Measurements from ENCODE around the gene ING1. TPM values are rescaled to one million over a fixed set of nuclear protein-coding genes. Genes with fewer than 3 reads are reported as not detected.
"Not testable (repeated sequence)": the region's sequence is repeated elsewhere in the genome, so short reads cannot be mapped to it uniquely, and the experiment has no call there.

ING1 gene
- total and polyA plus RNA-seq, 10 donors = 10.5 to 32.4 (median 21.1) TPM

GRCh38 chr13:110666255-110666533 is 47.3 kb upstream of the ING1 start:
- WGBS, 5 donors = 52 to 68% (median 64%) methylated on average over 7 to 8 of the region's 8 CpGs
- TF ChIP-seq POLR2AphosphoS5 (IDR thresholded peaks at IDR 0.05) (no peak), POLR2A (IDR thresholded peaks at IDR 0.05) (no peak), CTCF (IDR thresholded peaks at IDR 0.05 in 8 of 11, conservative IDR thresholded peaks at IDR 0.05 in 3 of 11) (no peak)
- Histone ChIP-seq H3K9me3 (no peaks in the 10 kb centered on the region), H3K4me1 (peaks cover 6 to 64% (median 42%) of the 10 kb centered on the region in 6 donors), H3K27ac (peak overlapping the region in 7 of 8 donors; percentile 79 to 93 (median 85)), H3K4me3 (peak overlapping the region in 1 of 8 donors; percentile 54), H3K36me3 (peaks cover 0 to 100% (median 46%) of the 10 kb centered on the region in 6 donors), H3K27me3 (replicated peaks in 1 of 7) (no peaks in the 10 kb centered on the region)
- no peak for DNase-seq
- intact Hi-C loops (cut with DNase I; ENCODE audit: low total_unique reads) = no loop called here

GRCh38 chr13:110669036-110669435 is 44.5 kb upstream of the ING1 start:
- WGBS, 5 donors = 84 to 94% (median 89%) methylated on average over 9 of the region's 9 CpGs
- Histone ChIP-seq H3K36me3 (peaks cover 0 to 76% (median 24%) of the 10 kb centered on the region in 6 donors), H3K4me1 (peaks cover 6 to 36% (median 27%) of the 10 kb centered on the region in 6 donors), H3K4me3 (no peak overlapping the region), H3K27me3 (replicated peaks in 1 of 7) (no peaks in the 10 kb centered on the region), H3K9me3 (no peaks in the 10 kb centered on the region), H3K27ac (no peak overlapping the region)
- intact Hi-C loops (cut with DNase I; ENCODE audit: low total_unique reads) = no loop called here
- DNase-seq = no peak
- TF ChIP-seq CTCF (IDR thresholded peaks at IDR 0.05 in 8 of 11, conservative IDR thresholded peaks at IDR 0.05 in 3 of 11) (no peak), POLR2A (IDR thresholded peaks at IDR 0.05) (no peak), POLR2AphosphoS5 (IDR thresholded peaks at IDR 0.05) (no peak)

GRCh38 chr13:110669814-110670213 is 43.7 kb upstream of the ING1 start:
- 95 to 99% (median 97%) methylated on average over 10 to 11 of the region's 11 CpGs for WGBS, 5 donors
- H3K27me3 ChIP-seq (replicated peaks in 1 of 7); intact Hi-C loops (cut with DNase I; ENCODE audit: low total_unique reads); H3K4me3 ChIP-seq; H3K27ac ChIP-seq; H3K9me3 ChIP-seq: not testable (repeated sequence)
- peaks cover 0 to 68% (median 24%) of the 10 kb centered on the region in 6 donors for H3K36me3 ChIP-seq
- H3K4me1 ChIP-seq = peaks cover 6 to 29% (median 19%) of the 10 kb centered on the region in 6 donors
- peak; percentile 70 for DNase-seq

GRCh38 chr13:110676595-110677587 is 36.6 kb upstream of the ING1 start:
- WGBS, 5 donors = 69 to 77% (median 71%) methylated on average over 15 to 27 of the region's 28 CpGs
- Histone ChIP-seq H3K4me1 (peaks cover 0 to 35% (median 14%) of the 10 kb centered on the region in 6 donors), H3K27ac (peak overlapping the region in 7 of 8 donors; percentile 41 to 88 (median 77)), H3K4me3 (peak overlapping the region in 3 of 8 donors; percentile 4 to 50 (median 14)), H3K36me3 (peaks cover 0 to 60% (median 34%) of the 10 kb centered on the region in 6 donors), H3K27me3 (replicated peaks in 1 of 7) (no peaks in the 10 kb centered on the region), H3K9me3 (no peaks in the 10 kb centered on the region)
- intact Hi-C loops (cut with DNase I; ENCODE audit: low total_unique reads) = no loop called here
- peak; percentile 86 for DNase-seq
- TF ChIP-seq POLR2AphosphoS5 (IDR thresholded peaks at IDR 0.05) (peak; percentile 33 to 62 (median 39)), CTCF (IDR thresholded peaks at IDR 0.05 in 8 of 11, conservative IDR thresholded peaks at IDR 0.05 in 3 of 11) (peak in 1 of 11 experiments; percentile 33), POLR2A (IDR thresholded peaks at IDR 0.05) (no peak)

Data from spleen (tissue), 11 donors.